Neural cell (in vitro differentiated cells): ENCODE results near the gene CEBPA. TPM values are rescaled to one million over a fixed set of nuclear protein-coding genes. Genes with fewer than 3 reads are reported as not detected.

Source experiments
- H2AFZ ChIP-seq: fragments of 200-600, 300-800 bp; sonication (generic), shearing (Covaris generic); 2 replicates; pipeline ENCODE4 v1.6.0; 2014; ENCODE audit warnings: low read depth, mild to moderate bottlenecking, antibody characterized with exemption, low read length, moderate library complexity
- H3F3A ChIP-seq: fragments of 200-600 bp; shearing (Covaris generic); 2 replicates; pipeline ENCODE4 v1.6.1; 2016; ENCODE audit warnings: mild to moderate bottlenecking, moderate library complexity, mixed read lengths, antibody characterized with exemption, low read length; ENCODE audit not compliant: insufficient read depth, poor library complexity, severe bottlenecking
- H3K27ac ChIP-seq: fragments of 200-600, 300-800 bp; sonication (generic), shearing (Covaris generic); 2 replicates; pipeline ENCODE4 v1.5.1; 2014; ENCODE audit warnings: mild to moderate bottlenecking, low read length, moderate library complexity
- H3K27me3 ChIP-seq: fragments of 300-800, 200-600 bp; sonication (generic), shearing (Covaris generic); 2 replicates; pipeline ENCODE4 v1.6.0; 2014; ENCODE audit warnings: mild to moderate bottlenecking, low read depth, low read length, moderate library complexity; ENCODE audit not compliant: insufficient read depth
- H3K36me3 ChIP-seq: fragments of 300-800, 200-600 bp; sonication (generic), shearing (Covaris generic); 2 replicates; pipeline ENCODE4 v1.5.1; 2014; ENCODE audit warnings: mild to moderate bottlenecking, antibody characterized with exemption, low read length, moderate library complexity; ENCODE audit not compliant: insufficient read depth
- H3K4me2 ChIP-seq: fragments of 300-800, 200-600 bp; sonication (generic), shearing (Covaris generic); 2 replicates; pipeline ENCODE4 v1.6.0; 2014; ENCODE audit warnings: mild to moderate bottlenecking, low read length
- H3K4me3 ChIP-seq: fragments of 300-800, 200-600 bp; sonication (generic), shearing (Covaris generic); 2 replicates; pipeline ENCODE4 v1.5.1; 2014; ENCODE audit warnings: mild to moderate bottlenecking, low read length, moderate library complexity
- H3K79me2 ChIP-seq: fragments of 200-600 bp; shearing (Covaris generic); replicated peaks from 2 replicates; pipeline ENCODE4 v1.6.0; 2014; ENCODE audit warnings: mild to moderate bottlenecking, low read length, moderate library complexity; ENCODE audit not compliant: insufficient read depth
- H3K9ac ChIP-seq: fragments of 300-800, 200-600 bp; sonication (generic), shearing (Covaris generic); 2 replicates; pipeline ENCODE4 v1.6.1; 2016; ENCODE audit warnings: mild to moderate bottlenecking, low read length, mixed read lengths
- H3K9me2 ChIP-seq: fragments of 200-600 bp; shearing (Covaris generic); 2 replicates; pipeline ENCODE4 v1.6.1; 2016; ENCODE audit warnings: mild to moderate bottlenecking, low read length, mixed read lengths; ENCODE audit not compliant: insufficient read depth
- H3K9me3 ChIP-seq: fragments of 200-600, 300-800 bp; sonication (generic), shearing (Covaris generic); 2 replicates; pipeline ENCODE4 v1.6.1; 2016; ENCODE audit warnings: mild to moderate bottlenecking, mixed run types, low read length, moderate library complexity, mixed read lengths
- H4K20me1 ChIP-seq: fragments of 200-600 bp; shearing (Covaris generic); 2 replicates; pipeline ENCODE4 v1.6.1; 2016; ENCODE audit warnings: mild to moderate bottlenecking, mixed run types; ENCODE audit not compliant: insufficient read depth
- EP300 ChIP-seq: fragments of 450-650 bp; conservative IDR thresholded peaks from 2 replicates; pipeline ENCODE4 v1.6.1; 2014; ENCODE audit warnings: antibody characterized with exemption, mild to moderate bottlenecking, moderate library complexity; ENCODE audit not compliant: poor library complexity, severe bottlenecking
- EZH2 ChIP-seq: fragments of 200-600, 300-800 bp; shearing (Covaris generic), sonication (generic); IDR thresholded peaks from 2 replicates; pipeline ENCODE4 v1.6.1; 2014; ENCODE audit warnings: antibody characterized with exemption, low read length, borderline replicate concordance, mild to moderate bottlenecking; ENCODE audit not compliant: insufficient read depth, poor library complexity, severe bottlenecking
- MXI1 ChIP-seq: fragments of 450-650 bp; conservative IDR thresholded peaks from 2 replicates; pipeline ENCODE4 v1.6.1; 2014; ENCODE audit warnings: antibody characterized with exemption, mild to moderate bottlenecking; ENCODE audit not compliant: poor library complexity, severe bottlenecking
- POLR2AphosphoS5 ChIP-seq: IDR thresholded peaks from 2 replicates; pipeline ENCODE4 v1.6.1; 2012
- RAD21 ChIP-seq: fragments of 450-650 bp; conservative IDR thresholded peaks from 2 replicates; pipeline ENCODE4 v1.6.1; 2014; ENCODE audit warnings: antibody characterized with exemption, mild to moderate bottlenecking, moderate library complexity
- REST ChIP-seq: IDR thresholded peaks from 2 replicates; pipeline ENCODE4 v1.6.1; 2012; ENCODE audit warnings: borderline replicate concordance
- SMC3 ChIP-seq: fragments of 450-650 bp; conservative IDR thresholded peaks from 2 replicates; pipeline ENCODE4 v1.6.1; 2014; ENCODE audit warnings: antibody characterized with exemption, mild to moderate bottlenecking, moderate library complexity; ENCODE audit not compliant: poor library complexity
- TAF1 ChIP-seq: IDR thresholded peaks from 2 replicates; pipeline ENCODE4 v1.6.1; 2012; ENCODE audit warnings: low read depth
- polyA plus RNA-seq: library from polyadenylated mRNA; depleted of rRNA; stranded (reverse); fragments of >200 nt; gene quantifications from 2 replicates; pipeline ENCODE4 v1.2.3, GENCODE V29; 2014
- TF ChIP-seq, protein P1 (sequence below): fragments of 450-650 bp; IDR thresholded peaks from 2 replicates; pipeline ENCODE4 v1.5.1; 2014; ENCODE audit warnings: antibody characterized with exemption, mild to moderate bottlenecking, moderate library complexity; ENCODE audit not compliant: poor library complexity, severe bottlenecking

Gene CEBPA
- polyA plus RNA-seq, 1 donor from 2014 or later = 2.6 TPM

GRCh38 chr19:33332248-33332647 is 29.9 kb upstream of the CEBPA start:
- Histone ChIP-seq H4K20me1 (no peaks in the 10 kb centered on the region), H3K9me3 (no peaks in the 10 kb centered on the region), H3F3A (no peaks in the 10 kb centered on the region), H3K9ac (no peak overlapping the region), H3K27me3 (no peaks in the 10 kb centered on the region), H2AFZ (no peak overlapping the region), H3K9me2 (no peaks in the 10 kb centered on the region), H3K27ac (no peak overlapping the region), H3K36me3 (no peaks in the 10 kb centered on the region), H3K79me2 (no peaks in the 10 kb centered on the region), H3K4me3 (no peak overlapping the region), H3K4me2 (no peak overlapping the region)
- no peak for TF ChIP-seq RAD21
- TF ChIP-seq MXI1 = no peak
- TF ChIP-seq EP300 = no peak
- no peak for TF ChIP-seq EZH2
- no peak for TF ChIP-seq POLR2AphosphoS5
- TF ChIP-seq, protein P1, sequence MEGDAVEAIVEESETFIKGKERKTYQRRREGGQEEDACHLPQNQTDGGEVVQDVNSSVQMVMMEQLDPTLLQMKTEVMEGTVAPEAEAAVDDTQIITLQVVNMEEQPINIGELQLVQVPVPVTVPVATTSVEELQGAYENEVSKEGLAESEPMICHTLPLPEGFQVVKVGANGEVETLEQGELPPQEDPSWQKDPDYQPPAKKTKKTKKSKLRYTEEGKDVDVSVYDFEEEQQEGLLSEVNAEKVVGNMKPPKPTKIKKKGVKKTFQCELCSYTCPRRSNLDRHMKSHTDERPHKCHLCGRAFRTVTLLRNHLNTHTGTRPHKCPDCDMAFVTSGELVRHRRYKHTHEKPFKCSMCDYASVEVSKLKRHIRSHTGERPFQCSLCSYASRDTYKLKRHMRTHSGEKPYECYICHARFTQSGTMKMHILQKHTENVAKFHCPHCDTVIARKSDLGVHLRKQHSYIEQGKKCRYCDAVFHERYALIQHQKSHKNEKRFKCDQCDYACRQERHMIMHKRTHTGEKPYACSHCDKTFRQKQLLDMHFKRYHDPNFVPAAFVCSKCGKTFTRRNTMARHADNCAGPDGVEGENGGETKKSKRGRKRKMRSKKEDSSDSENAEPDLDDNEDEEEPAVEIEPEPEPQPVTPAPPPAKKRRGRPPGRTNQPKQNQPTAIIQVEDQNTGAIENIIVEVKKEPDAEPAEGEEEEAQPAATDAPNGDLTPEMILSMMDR = no peak
- no peak for TF ChIP-seq SMC3
- no peak for TF ChIP-seq REST
- TF ChIP-seq TAF1 = no peak

- no peaks in the 10 kb centered on the region for H3K27me3 ChIP-seq
- no peak overlapping the region for H3K27ac ChIP-seq
- H3F3A ChIP-seq = no peaks in the 10 kb centered on the region
- no peak overlapping the region for H3K4me3 ChIP-seq
- no peak overlapping the region for H2AFZ ChIP-seq
- H3K9ac ChIP-seq = no peak overlapping the region
- H3K4me2 ChIP-seq = no peak overlapping the region
- no peaks in the 10 kb centered on the region for H4K20me1 ChIP-seq
- TF ChIP-seq RAD21 = no peak
- TF ChIP-seq SMC3 = no peak
- no peaks in the 10 kb centered on the region for H3K9me2 ChIP-seq
- no peaks in the 10 kb centered on the region for H3K9me3 ChIP-seq
- no peaks in the 10 kb centered on the region for H3K36me3 ChIP-seq
- H3K79me2 ChIP-seq = no peaks in the 10 kb centered on the region
Measured at GRCh38 chr19:33329736-33330135, 27.4 kb upstream of the CEBPA start.

DNA sequence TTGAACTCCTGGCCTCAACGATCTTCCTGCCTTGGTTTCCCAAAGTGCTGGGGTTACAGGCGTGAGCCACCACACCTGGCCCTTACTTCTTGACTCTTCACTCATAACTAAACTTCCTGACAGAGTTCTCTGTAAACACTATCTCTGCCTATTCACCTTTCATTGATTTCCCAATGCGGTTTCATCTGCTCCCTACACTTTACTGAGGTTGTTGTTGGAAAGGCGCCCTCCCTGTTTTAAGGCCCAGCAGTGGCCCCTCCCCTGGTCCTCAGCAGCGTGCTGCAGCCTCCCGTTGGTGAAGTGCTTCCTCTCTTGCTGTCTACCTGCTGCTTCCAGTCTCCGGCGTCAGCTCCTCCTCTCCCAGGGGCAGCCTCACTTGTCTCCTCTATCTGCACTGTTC is 26.7 kb upstream of the CEBPA start:
- no peaks in the 10 kb centered on the region for H3K36me3 ChIP-seq
- no peak for TF ChIP-seq POLR2AphosphoS5
- no peak for TF ChIP-seq REST
- no peak for TF ChIP-seq EZH2
- TF ChIP-seq, protein P1 = no peak
- no peak for TF ChIP-seq RAD21
- TF ChIP-seq EP300 = no peak
- TF ChIP-seq TAF1 = no peak
- no peak for TF ChIP-seq MXI1
- no peak for TF ChIP-seq SMC3

More for the DNA sequence above, 26.7 kb upstream of the CEBPA start:
- Histone ChIP-seq H3K9ac (no peak overlapping the region), H2AFZ (no peak overlapping the region), H3K27me3 (no peaks in the 10 kb centered on the region), H3F3A (no peaks in the 10 kb centered on the region), H3K4me3 (no peak overlapping the region), H3K9me3 (no peaks in the 10 kb centered on the region), H4K20me1 (no peaks in the 10 kb centered on the region), H3K4me2 (no peak overlapping the region), H3K79me2 (no peaks in the 10 kb centered on the region), H3K27ac (no peak overlapping the region), H3K9me2 (no peaks in the 10 kb centered on the region)
